Upper lobe of left lung (tissue), 4 donors: Measurements from ENCODE around the gene PIK3CA.

Experiments used
- CTCF ChIP-seq, 6 experiments: fragments of 450-650 bp in 4 of 6; fragments of 200-600 bp in 2 of 6; sonication (generic) in 2 of 6; IDR thresholded peaks; one replicate each; pipeline ENCODE4 v1.5.1; 2016 to 2019; ENCODE audit warnings: antibody characterized with exemption in 6 of 6
- POLR2A ChIP-seq, 4 donors: fragments of 450-650 bp; IDR thresholded peaks; one replicate each; pipeline ENCODE4 v1.5.1; 2016 to 2017; ENCODE audit warnings: antibody characterized with exemption in 4 of 4, mild to moderate bottlenecking in 2 of 4
- POLR2AphosphoS5 ChIP-seq, 2 donors: sonication (generic); formaldehyde crosslinking; IDR thresholded peaks; one replicate each; pipeline ENCODE4 v1.5.1; 2017; ENCODE audit warnings: antibody characterized with exemption in 2 of 2

GRCh38 chr3:179196700-179197099 is 48.5 kb downstream of the PIK3CA start:
- TF ChIP-seq CTCF (IDR thresholded peaks at IDR 0.05) (no peak), POLR2A (IDR thresholded peaks at IDR 0.05) (no peak), POLR2AphosphoS5 (IDR thresholded peaks at IDR 0.05) (no peak)
